DND-41 (cell line): ENCODE data around the gene PRDX6.

Experiments
- ATAC-seq: fragments of 200-7000 bp; cut with Tn5 transposase; 3 replicates; pipeline ENCODE4 v1.9.1; 2021; ENCODE audit warnings: low read depth; ENCODE audit not compliant: insufficient read depth
- DNase-seq: peaks from one replicate; pipeline ENCODE4 v3.0.0-alpha.2; 2020
- H2AFZ ChIP-seq: 2 replicates; pipeline ENCODE4 v1.6.0; 2012; ENCODE audit warnings: low read depth, low read length
- H3K27ac ChIP-seq: 2 replicates; pipeline ENCODE4 v1.5.1; 2012; ENCODE audit warnings: low read length, inconsistent platforms
- H3K27me3 ChIP-seq: fragments of 200-600 bp; sonication (generic); 2 replicates; pipeline ENCODE4 v1.6.0; 2012; ENCODE audit warnings: low read length, mild to moderate bottlenecking, inconsistent platforms; ENCODE audit not compliant: insufficient read depth, poor library complexity
- H3K36me3 ChIP-seq: 2 replicates; pipeline ENCODE4 v1.5.1; 2012; ENCODE audit warnings: low read length, inconsistent platforms; ENCODE audit not compliant: insufficient read depth
- H3K4me1 ChIP-seq: 2 replicates; pipeline ENCODE4 v1.5.1; 2012; ENCODE audit warnings: mild to moderate bottlenecking, low read length; ENCODE audit not compliant: insufficient read depth
- H3K4me2 ChIP-seq: 2 replicates; pipeline ENCODE4 v1.6.0; 2012; ENCODE audit warnings: mild to moderate bottlenecking, moderate library complexity, low read length, inconsistent platforms; ENCODE audit not compliant: insufficient read depth
- H3K4me3 ChIP-seq, 2 experiments: fragments of 200-600 bp in 1 of 2; shearing (Covaris generic) in 1 of 2; 2 replicates each; pipeline ENCODE4 v1.5.1; 2012 to 2016; ENCODE audit warnings: inconsistent platforms in 2 of 2, low read length in 2 of 2, mild to moderate bottlenecking in 2 of 2, low read depth in 1 of 2, moderate library complexity in 1 of 2
- H3K79me2 ChIP-seq: 2 replicates; pipeline ENCODE4 v1.6.0; 2012; ENCODE audit warnings: low read length, inconsistent platforms; ENCODE audit not compliant: insufficient read depth
- H3K9ac ChIP-seq: 2 replicates; pipeline ENCODE4 v1.6.0; 2012; ENCODE audit warnings: low read depth, mild to moderate bottlenecking, inconsistent platforms, low read length, moderate library complexity
- H3K9me3 ChIP-seq: 2 replicates; pipeline ENCODE4 v1.5.1; 2012; ENCODE audit warnings: low read length, moderate library complexity, mild to moderate bottlenecking, inconsistent platforms; ENCODE audit not compliant: insufficient read depth, severe bottlenecking
- H4K20me1 ChIP-seq: 2 replicates; pipeline ENCODE4 v1.6.0; 2012; ENCODE audit warnings: low read length; ENCODE audit not compliant: insufficient read depth
- EZH2 ChIP-seq: IDR thresholded peaks from 3 replicates; pipeline ENCODE4 v1.6.1; 2012; ENCODE audit warnings: borderline replicate concordance, low read depth, mild to moderate bottlenecking, moderate library complexity, low read length, inconsistent platforms; ENCODE audit not compliant: severe bottlenecking
- TF ChIP-seq, protein P1 (sequence below): IDR thresholded peaks from 2 replicates; pipeline ENCODE4 v1.5.1; 2012; ENCODE audit warnings: borderline replicate concordance, low read length, moderate library complexity, mild to moderate bottlenecking; ENCODE audit not compliant: poor library complexity, severe bottlenecking; ENCODE audit errors: extremely low read depth

The PRDX6 gene

DNA sequence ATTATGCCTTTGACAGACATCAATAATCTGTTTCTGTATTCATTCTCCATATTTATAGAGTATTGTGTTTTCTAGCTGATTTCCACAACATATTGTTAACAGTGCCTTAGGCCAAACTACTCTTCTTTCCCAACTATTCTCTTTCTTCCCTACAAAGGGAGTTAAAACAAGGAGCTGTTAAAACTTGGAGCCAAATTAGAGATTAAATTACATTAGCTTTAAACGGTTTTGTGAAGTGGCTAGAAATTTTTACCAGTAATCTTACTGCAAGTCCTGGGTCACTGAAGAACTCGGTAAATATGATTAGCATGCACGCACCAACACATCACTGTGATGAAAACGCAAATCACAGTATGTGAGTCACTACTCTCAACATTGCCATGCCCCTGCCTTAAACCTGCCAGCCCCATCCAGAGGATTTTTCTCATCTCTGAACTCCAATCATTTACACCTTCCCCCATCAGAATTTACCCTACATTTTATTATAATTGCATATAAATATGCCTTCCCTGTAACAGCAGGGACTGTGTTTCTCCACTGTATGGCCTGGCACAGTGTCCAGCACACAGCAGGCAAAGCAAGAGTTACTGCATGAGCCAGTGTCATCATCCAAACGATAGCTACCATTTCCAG is 1.5 kb upstream of the PRDX6 start:
- H3K27ac ChIP-seq, result peak overlapping the region; percentile 95
- peak overlapping the region; percentile 50; the same call in 1 of the 2 replicates for H2AFZ ChIP-seq

DNA sequence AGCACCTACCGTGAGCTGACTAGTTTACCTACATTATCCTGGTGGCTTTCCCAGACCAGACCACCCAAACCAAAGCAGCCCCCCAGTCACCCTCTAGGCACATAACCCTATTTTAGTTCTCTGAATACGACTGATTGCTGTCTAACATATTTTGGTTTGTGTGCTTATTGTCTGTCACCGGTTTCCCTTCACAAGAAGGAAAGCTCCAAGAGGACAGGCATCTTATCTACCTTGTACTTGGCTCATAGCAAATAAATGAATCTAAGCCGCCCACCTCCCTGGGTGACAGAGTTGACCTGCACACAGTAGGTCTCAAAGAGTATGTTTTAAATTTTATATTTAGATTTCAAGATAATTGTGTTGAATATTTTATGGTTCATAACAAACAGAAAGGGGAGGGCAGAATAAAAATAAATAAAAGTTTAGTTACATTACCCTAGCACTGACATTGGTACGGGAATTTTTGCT is 904 bp upstream of the PRDX6 start:
- ATAC-seq (no peak), DNase-seq (peak; percentile 14)
- H4K20me1 ChIP-seq, result peaks cover 7% of the 10 kb centered on the region
- peak overlapping the region; percentile 92 for H2AFZ ChIP-seq
- peak overlapping the region; percentile 95 for H3K27ac ChIP-seq
- H3K79me2 ChIP-seq, result peaks cover 48% of the 10 kb centered on the region
- peak overlapping the region; percentile 65 for H3K4me2 ChIP-seq
- TF ChIP-seq EZH2, result no peak
- TF ChIP-seq, protein P1, sequence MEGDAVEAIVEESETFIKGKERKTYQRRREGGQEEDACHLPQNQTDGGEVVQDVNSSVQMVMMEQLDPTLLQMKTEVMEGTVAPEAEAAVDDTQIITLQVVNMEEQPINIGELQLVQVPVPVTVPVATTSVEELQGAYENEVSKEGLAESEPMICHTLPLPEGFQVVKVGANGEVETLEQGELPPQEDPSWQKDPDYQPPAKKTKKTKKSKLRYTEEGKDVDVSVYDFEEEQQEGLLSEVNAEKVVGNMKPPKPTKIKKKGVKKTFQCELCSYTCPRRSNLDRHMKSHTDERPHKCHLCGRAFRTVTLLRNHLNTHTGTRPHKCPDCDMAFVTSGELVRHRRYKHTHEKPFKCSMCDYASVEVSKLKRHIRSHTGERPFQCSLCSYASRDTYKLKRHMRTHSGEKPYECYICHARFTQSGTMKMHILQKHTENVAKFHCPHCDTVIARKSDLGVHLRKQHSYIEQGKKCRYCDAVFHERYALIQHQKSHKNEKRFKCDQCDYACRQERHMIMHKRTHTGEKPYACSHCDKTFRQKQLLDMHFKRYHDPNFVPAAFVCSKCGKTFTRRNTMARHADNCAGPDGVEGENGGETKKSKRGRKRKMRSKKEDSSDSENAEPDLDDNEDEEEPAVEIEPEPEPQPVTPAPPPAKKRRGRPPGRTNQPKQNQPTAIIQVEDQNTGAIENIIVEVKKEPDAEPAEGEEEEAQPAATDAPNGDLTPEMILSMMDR, result no peak
- H3K27me3 ChIP-seq, result no peaks in the 10 kb centered on the region
- H3K4me1 ChIP-seq, result peaks cover 44% of the 10 kb centered on the region
- H3K9me3 ChIP-seq, result peaks cover under 1% of the 10 kb centered on the region
- H3K9ac ChIP-seq, result peak overlapping the region; percentile 98
- peak overlapping the region; percentile 54 to 93; a peak in 3 of 4 replicates for H3K4me3 ChIP-seq
- peaks cover 19% of the 10 kb centered on the region for H3K36me3 ChIP-seq

More for the DNA sequence above, 1.5 kb upstream of the PRDX6 start:
- Histone ChIP-seq H3K4me1 (peaks cover 42% of the 10 kb centered on the region), H3K4me2 (peak overlapping the region; percentile 65), H3K4me3 (peak overlapping the region; percentile 54 to 93; a peak in 3 of 4 replicates), H3K36me3 (peaks cover 15% of the 10 kb centered on the region), H3K9ac (peak overlapping the region; percentile 98), H4K20me1 (peaks cover 7% of the 10 kb centered on the region), H3K9me3 (peaks cover 6% of the 10 kb centered on the region), H3K27me3 (no peaks in the 10 kb centered on the region), H3K79me2 (peaks cover 48% of the 10 kb centered on the region)
- DNase-seq (no peak), ATAC-seq (no peak)
- TF ChIP-seq, protein P1, result no peak
- no peak for TF ChIP-seq EZH2

DNA sequence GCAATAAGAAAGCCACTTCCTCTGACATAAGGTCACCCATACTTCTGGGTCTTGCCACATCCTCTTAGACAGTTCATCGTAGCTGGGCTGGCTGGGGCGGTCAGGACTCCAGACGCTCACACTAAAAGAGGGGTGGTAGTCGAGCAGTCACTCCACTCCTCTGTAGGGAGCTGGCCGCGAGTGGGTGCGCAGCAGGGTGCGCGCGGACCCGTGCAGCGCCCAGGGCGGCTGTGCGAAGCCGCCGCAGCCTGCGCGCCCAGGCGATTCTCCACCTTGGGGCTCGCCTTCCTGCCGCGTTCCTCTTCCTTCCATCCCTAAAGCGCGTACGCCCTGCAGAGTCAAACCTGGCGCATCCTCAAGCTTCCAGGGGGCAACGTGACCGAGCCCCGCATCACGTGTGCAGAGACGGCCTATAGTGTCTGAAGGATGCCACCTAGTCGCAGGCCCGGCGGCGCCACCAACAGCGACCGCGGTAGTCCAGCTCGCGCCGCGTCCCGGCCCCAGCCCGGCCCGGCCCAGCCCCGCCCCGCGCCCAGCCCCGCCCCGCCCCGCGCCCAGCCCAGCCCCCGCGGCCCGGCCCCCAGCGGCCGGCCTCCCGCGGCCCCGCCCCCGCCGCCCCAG is 360 bp upstream of the PRDX6 start:
- ATAC-seq (peak; percentile 78), DNase-seq (peak; percentile 81)
- peaks cover 48% of the 10 kb centered on the region for H3K79me2 ChIP-seq
- no peaks in the 10 kb centered on the region for H3K9me3 ChIP-seq
- H3K4me2 ChIP-seq, result peak overlapping the region; percentile 98
- TF ChIP-seq, protein P1, result no peak
- no peak for TF ChIP-seq EZH2
- peak overlapping the region; percentile 92 for H2AFZ ChIP-seq
- H3K27ac ChIP-seq, result peak overlapping the region; percentile 95
- H4K20me1 ChIP-seq, result peaks cover 7% of the 10 kb centered on the region
- H3K9ac ChIP-seq, result peak overlapping the region; percentile 98
- H3K4me1 ChIP-seq, result peaks cover 44% of the 10 kb centered on the region
- H3K36me3 ChIP-seq, result peaks cover 25% of the 10 kb centered on the region
- H3K27me3 ChIP-seq, result no peaks in the 10 kb centered on the region
- peak overlapping the region; percentile 54 to 93 for H3K4me3 ChIP-seq
